HCT116 (cell line): ENCODE data around the gene IL37. TPM values are rescaled to one million over a fixed set of nuclear protein-coding genes. Genes with fewer than 3 reads are reported as not detected.

Experiments used
- ATAC-seq: fragments of 200-7000 bp; cut with Tn5 transposase; 2 replicates; pipeline ENCODE4 v1.9.1; 2020; ENCODE audit warnings: mild to moderate bottlenecking, moderate library complexity
- BruUV-seq: library from RNA; stranded (reverse); fragments of 400-500 nt; replicated peaks from 2 replicates; lab custom pipeline; 2021; lab: Mats Ljungman, UMichigan
- CTCF ChIA-PET: fragments of 300-600 bp; sonication (Branson Sonifier 250); formaldehyde crosslinking; loops from one replicate; lab custom pipeline; 2021; ENCODE audit warnings: antibody characterized with exemption; lab: Charles Lee
- POLR2A ChIA-PET: fragments of 300-600, 350-600 bp; sonication (Branson Sonifier 250); formaldehyde crosslinking; loops from one replicate; lab custom pipeline; 2021; ENCODE audit warnings: antibody characterized with exemption; lab: Charles Lee
- RAD21 ChIA-PET, 2 experiments: fragments of 300-600 bp; sonication (Branson Sonifier 250); formaldehyde crosslinking; loops; one replicate each; lab custom pipeline; 2023; ENCODE audit warnings: low total read pairs in 2 of 2; ENCODE audit not compliant: uncharacterized antibody in 2 of 2, unreplicated experiment in 2 of 2, low non-redundant PET in 1 of 2; lab: Charles Lee
- DNase-seq: peaks from one replicate; pipeline ENCODE4 v3.0.0-alpha.2; 2010; ENCODE audit warnings: low read depth, low spot score
- H2AFZ ChIP-seq: fragments of 200-600 bp; shearing (Covaris generic), sonication (generic); 2 replicates; pipeline ENCODE4 v1.6.1; 2017; ENCODE audit warnings: low read depth, mixed run types, mixed read lengths, antibody characterized with exemption, low read length; ENCODE audit not compliant: poor library complexity, severe bottlenecking
- H3K27ac ChIP-seq: 2 replicates; pipeline ENCODE4 v1.5.1; 2012; ENCODE audit warnings: low read depth, low read length
- H3K27me3 ChIP-seq: fragments of 200-600 bp; sonication (generic); 2 replicates; pipeline ENCODE4 v1.6.1; 2016; ENCODE audit warnings: mixed run types, low read length, mixed read lengths; ENCODE audit not compliant: insufficient read depth
- H3K36me3 ChIP-seq, 2 experiments: fragments of 200-500 bp in 1 of 2; fragments of 200-600 bp in 1 of 2; sonication (Bioruptor generic) in 1 of 2; sonication (generic) in 1 of 2; 2 replicates each; pipeline versions ENCODE4 v1.5.1 to v1.6.1; 2014 to 2016; ENCODE audit warnings: low read length in 2 of 2, inconsistent platforms in 1 of 2, mixed read lengths in 1 of 2, mixed run types in 1 of 2; ENCODE audit not compliant: insufficient read depth in 2 of 2, control insufficient read depth in 1 of 2
- H3K4me1 ChIP-seq, 2 experiments: fragments of 200-600 bp in 1 of 2; sonication (generic) in 1 of 2; 2 replicates each; pipeline versions ENCODE4 v1.5.1 to v1.6.1; 2012 to 2017; ENCODE audit warnings: low read length in 2 of 2, inconsistent platforms in 1 of 2, mild to moderate bottlenecking in 1 of 2, mixed read lengths in 1 of 2, mixed run types in 1 of 2, moderate library complexity in 1 of 2; ENCODE audit not compliant: insufficient read depth in 2 of 2, control insufficient read depth in 1 of 2
- H3K4me2 ChIP-seq: fragments of 200-600 bp; sonication (generic); 2 replicates; pipeline ENCODE4 v1.6.1; 2017; ENCODE audit warnings: mixed run types, low read length, mixed read lengths
- H3K4me3 ChIP-seq, 2 experiments: fragments of 200-600 bp in 1 of 2; sonication (generic) in 1 of 2; replicated peaks in 1 of 2; 2 replicates each; pipeline ENCODE4 v1.5.1; 2011 to 2016; ENCODE audit warnings: low read length in 2 of 2, control low read depth in 1 of 2, low read depth in 1 of 2, mild to moderate bottlenecking in 1 of 2, mixed read lengths in 1 of 2, mixed run types in 1 of 2
- H3K79me2 ChIP-seq: fragments of 200-600 bp; sonication (generic); 2 replicates; pipeline ENCODE4 v1.6.1; 2017; ENCODE audit warnings: mild to moderate bottlenecking, mixed run types, low read length, moderate library complexity, mixed read lengths; ENCODE audit not compliant: insufficient read depth
- H3K9ac ChIP-seq: fragments of 200-600 bp; sonication (generic); 2 replicates; pipeline ENCODE4 v1.6.1; 2016; ENCODE audit warnings: low read length, mixed read lengths
- H3K9me2 ChIP-seq: fragments of 200-600 bp; sonication (generic), shearing (Covaris generic); 2 replicates; pipeline ENCODE4 v1.6.1; 2017; ENCODE audit warnings: mixed run types, mild to moderate bottlenecking, moderate library complexity; ENCODE audit not compliant: insufficient read depth
- H3K9me3 ChIP-seq, 2 experiments: fragments of 200-500 bp in 1 of 2; fragments of 200-600 bp in 1 of 2; sonication (Bioruptor generic) in 1 of 2; sonication (generic) in 1 of 2; 2 replicates each; pipeline ENCODE4 v1.6.1; 2014 to 2017; ENCODE audit warnings: low read length in 2 of 2, mixed read lengths in 2 of 2, inconsistent platforms in 1 of 2, low read depth in 1 of 2, mild to moderate bottlenecking in 1 of 2, mixed run types in 1 of 2, moderate library complexity in 1 of 2; ENCODE audit not compliant: control insufficient read depth in 1 of 2, insufficient read depth in 1 of 2
- H4K20me1 ChIP-seq: fragments of 200-600 bp; sonication (generic), shearing (Covaris generic); 2 replicates; pipeline ENCODE4 v1.6.1; 2017; ENCODE audit warnings: mixed run types, mild to moderate bottlenecking, moderate library complexity; ENCODE audit not compliant: insufficient read depth
- ATF3 ChIP-seq: IDR thresholded peaks from 2 replicates; pipeline ENCODE4 v1.6.1; 2012
- CBX3 ChIP-seq: IDR thresholded peaks from 2 replicates; pipeline ENCODE4 v1.6.1; 2012; ENCODE audit warnings: low read depth
- CEBPB ChIP-seq: IDR thresholded peaks from 2 replicates; pipeline ENCODE4 v1.6.1; 2012; ENCODE audit warnings: low read depth
- CTCF ChIP-seq, 3 experiments: fragments of 200-600 bp in 1 of 3; sonication (generic) in 1 of 3; IDR thresholded peaks in 2 of 3; conservative IDR thresholded peaks in 1 of 3; 2 replicates each; pipeline ENCODE4 v1.5.1; 2012 to 2017; ENCODE audit warnings: low read depth in 2 of 3, low read length in 2 of 3, antibody characterized with exemption in 1 of 3, borderline replicate concordance in 1 of 3, control low read depth in 1 of 3, mild to moderate bottlenecking in 1 of 3, mixed read lengths in 1 of 3, mixed run types in 1 of 3, moderate library complexity in 1 of 3; ENCODE audit not compliant: insufficient read depth in 1 of 3
- EGR1 ChIP-seq: IDR thresholded peaks from 2 replicates; pipeline ENCODE4 v1.6.1; 2012; ENCODE audit warnings: low read depth
- EZH2phosphoT487 ChIP-seq: fragments of 200-600 bp; IDR thresholded peaks from 2 replicates; pipeline ENCODE4 v1.6.1; 2018; ENCODE audit warnings: antibody characterized with exemption, borderline replicate concordance
- JUND ChIP-seq: IDR thresholded peaks from 2 replicates; pipeline ENCODE4 v1.6.1; 2012
- MAX ChIP-seq: IDR thresholded peaks from 2 replicates; pipeline ENCODE4 v1.6.1; 2012
- POLR2A ChIP-seq: IDR thresholded peaks from 2 replicates; pipeline ENCODE4 v1.7.0; 2011; ENCODE audit warnings: borderline replicate concordance; ENCODE audit not compliant: insufficient read depth, insufficient read length; ENCODE audit errors: extremely low read depth
- POLR2AphosphoS5 ChIP-seq: IDR thresholded peaks from 2 replicates; pipeline ENCODE4 v1.6.1; 2011; ENCODE audit warnings: mild to moderate bottlenecking, low read depth, low read length, moderate library complexity
- RAD21 ChIP-seq: IDR thresholded peaks from 2 replicates; pipeline ENCODE4 v1.6.1; 2012; ENCODE audit warnings: low read depth, mild to moderate bottlenecking
- SIN3A ChIP-seq: IDR thresholded peaks from 2 replicates; pipeline ENCODE4 v1.6.1; 2012; ENCODE audit warnings: low read depth
- TCF7L2 ChIP-seq: IDR thresholded peaks from 2 replicates; pipeline ENCODE4 v1.7.0; 2011; ENCODE audit warnings: borderline replicate concordance, inconsistent platforms; ENCODE audit not compliant: insufficient read depth, insufficient read length; ENCODE audit errors: extremely low read depth
- ZBTB33 ChIP-seq: IDR thresholded peaks from 2 replicates; pipeline ENCODE4 v1.6.1; 2011; ENCODE audit warnings: mild to moderate bottlenecking, low read length, moderate library complexity; ENCODE audit not compliant: insufficient replicate concordance; ENCODE audit errors: extremely low read depth
- ZFX ChIP-seq: fragments of 450-650 bp; IDR thresholded peaks from 2 replicates; pipeline ENCODE4 v1.6.1; 2017
- ZNF274 ChIP-seq: fragments of 200-500 bp; sonication (Bioruptor generic); IDR thresholded peaks from 2 replicates; pipeline ENCODE4 v1.6.1; 2014; ENCODE audit warnings: mild to moderate bottlenecking, low read depth, low read length, inconsistent platforms
- intact Hi-C: fragments of 100-400 bp; cut with micrococcal nuclease; formaldehyde crosslinking; loops from 2 replicates; pipeline ENCODE4 v1.10.0; 2022
- total RNA-seq: library from RNA; stranded (reverse); gene quantifications from one replicate; pipeline ENCODE4 v1.2.1, GENCODE V29; 2021; ENCODE audit not compliant: unreplicated experiment

The IL37 gene
- total RNA-seq, 1 experiment from 2014 or later = not detected

- no TSS peak for BruUV-seq
- Histone ChIP-seq H3K4me3 (no peak overlapping the region), H3K4me1 (peaks cover 0 to 9% of the 10 kb centered on the region in 2 experiments; a peak in 2 of 4 replicates), H3K27me3 (no peaks in the 10 kb centered on the region), H4K20me1 (no peaks in the 10 kb centered on the region), H3K9me3 (no peaks in the 10 kb centered on the region), H3K9me2 (no peaks in the 10 kb centered on the region), H3K4me2 (no peak overlapping the region)
- ATAC-seq (no peak), DNase-seq (no peak)
- intact Hi-C loops = no loop called here
- RAD21 ChIA-PET = no interaction called here
- TF ChIP-seq ZBTB33 = no peak
- no peak for TF ChIP-seq MAX
- no peak for TF ChIP-seq CEBPB
- no peak for TF ChIP-seq POLR2A
- no peak for TF ChIP-seq ATF3
- no peak for TF ChIP-seq CBX3
- TF ChIP-seq JUND = no peak
- TF ChIP-seq RAD21 = no peak
- no peak for TF ChIP-seq CTCF (IDR thresholded peaks at IDR 0.05 in 2 of 3, conservative IDR thresholded peaks at IDR 0.05 in 1 of 3; ENCODE audit: borderline replicate concordance in 1 of 3, insufficient read depth in 1 of 3, low read depth in 2 of 3, low read length in 2 of 3)
- TF ChIP-seq ZFX = no peak
- TF ChIP-seq TCF7L2 = no peak
- no peak for TF ChIP-seq SIN3A
- TF ChIP-seq ZNF274 = no peak
- no peak for TF ChIP-seq EZH2phosphoT487
- TF ChIP-seq POLR2AphosphoS5 = no peak
- no peak for TF ChIP-seq EGR1
- TF ChIP-seq, all 23 proteins: peak for 0
- Histone ChIP-seq H3K27ac (no peak overlapping the region), H2AFZ (no peak overlapping the region), H3K9ac (no peak overlapping the region), H3K79me2 (no peaks in the 10 kb centered on the region), H3K36me3 (no peaks in the 10 kb centered on the region)
- POLR2A ChIA-PET = no interaction called here
- CTCF ChIA-PET = no interaction called here
Observed at GRCh38 chr2:112917856-112918255, 6.9 kb downstream of the IL37 start.
